K562 (cell line): ENCODE measurements around the gene COLQ. TPM values are rescaled to one million over a fixed set of nuclear protein-coding genes. Genes with fewer than 3 reads are reported as not detected.

Experiments
- ATAC-seq: fragments of 200-7000 bp; cut with Tn5 transposase; 3 replicates; pipeline ENCODE4 v1.9.1; 2020; ENCODE audit warnings: moderate library complexity
- BruUV-seq: library from RNA; stranded (reverse); fragments of 400-500 nt; replicated peaks from 2 replicates; lab custom pipeline; 2021; lab: Mats Ljungman, UMichigan
- CTCF ChIA-PET: fragments of 300-600 bp; formaldehyde crosslinking; extraction: SDS; loops from one replicate; lab custom pipeline; 2021; ENCODE audit warnings: low intra/inter-chr PET ratio; lab: Yijun Ruan, JAX
- POLR2A ChIA-PET: fragments of 300-600, 350-650 bp; sonication (Branson Sonifier 250); formaldehyde crosslinking; extraction: SDS; loops from one replicate; lab custom pipeline; 2021; ENCODE audit warnings: antibody characterized with exemption, inconsistent platforms; lab: Yijun Ruan, JAX
- DNase-seq, 4 experiments: peaks; one replicate each; pipeline versions ENCODE4 v3.0.0 to v3.0.0-alpha.2; 2011 to 2018; ENCODE audit warnings: low spot score in 3 of 4, mixed read lengths in 3 of 4; ENCODE audit errors: extremely low read depth in 1 of 4
- FAIRE-seq: peaks from 2 replicates; lab custom pipeline; 2011; peaks lifted over from hg19 to GRCh38; lab: Jason Lieb, UNC
- H2AFZ ChIP-seq: 2 replicates; pipeline ENCODE4 v1.6.0; 2011; ENCODE audit warnings: low read depth, low read length, control low read depth, inconsistent platforms
- H3K27ac ChIP-seq: fragments of 200-600 bp; 3 replicates; pipeline ENCODE4 v1.8.0; 2011; ENCODE audit warnings: low read depth, mild to moderate bottlenecking, control low read depth, inconsistent platforms, low read length, moderate library complexity, mixed read lengths; ENCODE audit errors: extremely low read depth
- H3K27me3 ChIP-seq, 2 experiments: fragments of 300-600 bp in 1 of 2; 2 replicates in 1 of 2; 3 replicates in 1 of 2; pipeline versions ENCODE4 v1.6.0 to v1.8.0; 2011; ENCODE audit warnings: inconsistent platforms in 2 of 2, low read length in 2 of 2, mild to moderate bottlenecking in 1 of 2, mixed read lengths in 1 of 2, moderate library complexity in 1 of 2; ENCODE audit not compliant: control insufficient read depth in 2 of 2, insufficient read depth in 2 of 2
- H3K36me3 ChIP-seq: fragments of 300-600 bp; 3 replicates; pipeline ENCODE4 v1.8.0; 2011; ENCODE audit warnings: mild to moderate bottlenecking, low read length, inconsistent platforms; ENCODE audit not compliant: control insufficient read depth, insufficient read depth
- H3K4me1 ChIP-seq, 2 experiments: fragments of 200-600 bp in 1 of 2; replicated peaks in 1 of 2; 2 replicates in 1 of 2; 3 replicates in 1 of 2; pipeline versions ENCODE4 v1.5.1 to v1.8.0; 2011; ENCODE audit warnings: inconsistent platforms in 2 of 2, low read length in 2 of 2, mild to moderate bottlenecking in 1 of 2, mixed read lengths in 1 of 2, moderate library complexity in 1 of 2; ENCODE audit not compliant: control insufficient read depth in 2 of 2, insufficient read depth in 2 of 2
- H3K4me2 ChIP-seq: 2 replicates; pipeline ENCODE4 v1.6.1; 2011; ENCODE audit warnings: low read length, control low read depth, inconsistent platforms, mixed read lengths; ENCODE audit not compliant: insufficient read depth
- H3K4me3 ChIP-seq: fragments of 200-600 bp; sonication (generic), shearing (Covaris generic); 2 replicates; pipeline ENCODE4 v1.5.1; 2016; ENCODE audit warnings: control low read depth, inconsistent platforms
- H3K79me2 ChIP-seq: fragments of 200-600 bp; 3 replicates; pipeline ENCODE4 v1.8.0; 2011; ENCODE audit warnings: low read length, inconsistent platforms; ENCODE audit not compliant: control insufficient read depth, insufficient read depth
- H3K9ac ChIP-seq, 2 experiments: 2 replicates each; pipeline versions ENCODE4 v1.6.0 to v1.6.1; 2011; ENCODE audit warnings: low read depth in 2 of 2, low read length in 2 of 2, control low read depth in 1 of 2, inconsistent platforms in 1 of 2, mild to moderate bottlenecking in 1 of 2, mixed read lengths in 1 of 2; ENCODE audit not compliant: insufficient read depth in 1 of 2
- H3K9me1 ChIP-seq: one replicate; pipeline ENCODE4 v1.6.0; 2011; ENCODE audit warnings: inconsistent platforms, mild to moderate bottlenecking, low read length, moderate library complexity; ENCODE audit not compliant: control insufficient read depth, insufficient read depth
- H3K9me3 ChIP-seq: replicated peaks from 2 replicates; pipeline ENCODE4 v1.5.1; 2011; ENCODE audit warnings: low read depth, low read length, inconsistent platforms; ENCODE audit not compliant: control insufficient read depth, insufficient read depth
- H4K20me1 ChIP-seq: replicated peaks from 2 replicates; pipeline ENCODE4 v1.6.1; 2011; ENCODE audit warnings: low read length, inconsistent platforms, mixed read lengths; ENCODE audit not compliant: control insufficient read depth, insufficient read depth
- EP400 ChIP-seq: fragments of 450-650 bp; IDR thresholded peaks from 2 replicates; pipeline ENCODE4 v1.6.1; 2017; ENCODE audit warnings: antibody characterized with exemption, mild to moderate bottlenecking, moderate library complexity
- ESRRA ChIP-seq: fragments of 450-650 bp; IDR thresholded peaks from 2 replicates; pipeline ENCODE4 v1.6.1; 2014; ENCODE audit warnings: low read depth, mild to moderate bottlenecking, moderate library complexity, borderline replicate concordance
- ETV1 ChIP-seq: fragments of 450-650 bp; conservative IDR thresholded peaks from 2 replicates; pipeline ENCODE4 v1.6.1; 2016; ENCODE audit warnings: missing genetic modification characterization, control low read depth, low read depth, missing compliant biosample characterization
- FOXK2 ChIP-seq, 2 experiments: fragments of 450-650 bp; IDR thresholded peaks in 1 of 2; conservative IDR thresholded peaks in 1 of 2; 2 replicates each; pipeline ENCODE4 v1.6.1; 2016; ENCODE audit warnings: low read depth in 2 of 2, mild to moderate bottlenecking in 1 of 2
- HMBOX1 ChIP-seq: sonication (generic); IDR thresholded peaks from 2 replicates; pipeline ENCODE4 v1.6.1; 2016
- MLX ChIP-seq, 2 experiments: fragments of 450-650 bp in 1 of 2; sonication (generic) in 1 of 2; formaldehyde crosslinking; conservative IDR thresholded peaks; 2 replicates each; pipeline versions ENCODE4 v1.4.0 to v1.8.1; 2020 to 2022; ENCODE audit warnings: mild to moderate bottlenecking in 1 of 2, missing genetic modification reagents in 1 of 2
- ZNF431 ChIP-seq: sonication (generic); formaldehyde crosslinking; IDR thresholded peaks from 2 replicates; pipeline ENCODE4 v1.8.0; 2022; ENCODE audit warnings: mild to moderate bottlenecking, missing genetic modification reagents
- ZNF717 ChIP-seq: fragments of 250-450 bp; sonication (Bioruptor Pico); IDR thresholded peaks from 2 replicates; pipeline ENCODE4 v1.5.0; 2021
- WGBS: fragments of 100-300 bp; shearing (Covaris generic); methylation state at CpG from one replicate; pipeline ENCODE4 v1.1.6; 2016; ENCODE audit warnings: low coverage, mixed read lengths; ENCODE audit not compliant: insufficient coverage; ENCODE audit errors: missing lambda C conversion rate; 5-methylcytosine and 5-hydroxymethylcytosine counted together
- in situ Hi-C: fragments of 300-500 bp; cut with MboI; formaldehyde crosslinking; loops from 4 replicates; pipeline ENCODE4 v1.15.0; 2018; ENCODE audit warnings: inconsistent platforms, mixed read lengths
- intact Hi-C: fragments of 100-400 bp; cut with micrococcal nuclease; formaldehyde crosslinking; loops from 2 replicates; pipeline ENCODE4 v1.14.2; 2022
- polyA plus RNA-seq, 8 experiments: library from polyadenylated mRNA; depleted of rRNA in 4 of 8; stranded (reverse) in 5 of 8; unstranded in 3 of 8; fragments of >200 nt; fragmentation: Nextera tagmentation in 2 of 8; fragmentation: Illumina TruSeq in 1 of 8; extraction: Ambion mirVana in 2 of 8; extraction: Trizol in 1 of 8; gene quantifications; 2 replicates each; pipeline versions ENCODE4 v1.2.1 to v1.2.3, GENCODE V29; 2011 to 2014; ENCODE audit warnings: inconsistent platforms in 1 of 8, missing spikeins in 1 of 8
- total RNA-seq, 7 experiments: library from RNA; depleted of rRNA in 6 of 7; stranded (reverse); fragments of >200 nt in 6 of 7; fragmentation: Illumina TruSeq in 2 of 7; extraction: Trizol in 2 of 7; gene quantifications; 2 replicates each; pipeline versions ENCODE4 v1.2.1 to v1.2.3, GENCODE V29; 2011 to 2021; ENCODE audit warnings: low replicate concordance in 1 of 7

The COLQ gene
- total and polyA plus RNA-seq, 9 of the 15 experiments (the other 6 are each of a cell fraction or from before 2014, with no cell fraction given): 0.04 to 0.36 (median 0.27) TPM; not detected in 4

- H3K9ac ChIP-seq: no peak overlapping the region
- no peaks in the 10 kb centered on the region for H3K79me2 ChIP-seq
- H4K20me1 ChIP-seq: no peaks in the 10 kb centered on the region
- DNase-seq (no peak), FAIRE-seq (no peak)
- no peak overlapping the region for H3K27ac ChIP-seq
- H3K4me3 ChIP-seq: no peak overlapping the region
- POLR2A ChIA-PET: no interaction called here
- 14% methylated on average over 3 of the region's 3 CpGs for WGBS
- H3K9me3 ChIP-seq: no peaks in the 10 kb centered on the region
- intact Hi-C loops: no loop called here
- CTCF ChIA-PET: no interaction called here
- H3K9me1 ChIP-seq: no peaks in the 10 kb centered on the region
- H3K4me2 ChIP-seq: no peak overlapping the region
- in situ Hi-C loops: loop anchor here (5.0 kb wide), 1 partner anchor 436 kb away; no protein-coding TSS in a partner anchor
- no peak for TF ChIP-seq HMBOX1
- peak; percentile 90 for TF ChIP-seq ESRRA
- TF ChIP-seq, all 486 proteins: peak for 1
- Histone ChIP-seq H3K4me1 (peaks cover 0 to 8% of the 10 kb centered on the region in 2 experiments; a peak in 2 of 5 replicates), H2AFZ (no peak overlapping the region), H3K36me3 (no peaks in the 10 kb centered on the region), H3K27me3 (no peaks in the 10 kb centered on the region)
- ATAC-seq: no peak
- BruUV-seq: no TSS peak
Observed at GRCh38 chr3:15553749-15554148, 32.2 kb upstream of the COLQ start.

GRCh38 chr3:15551902-15552301, 30.4 kb upstream of the COLQ start:
- Histone ChIP-seq H2AFZ (no peak overlapping the region), H3K4me2 (no peak overlapping the region), H3K4me3 (no peak overlapping the region), H3K79me2 (no peaks in the 10 kb centered on the region), H3K27ac (no peak overlapping the region), H3K9me1 (no peaks in the 10 kb centered on the region), H3K36me3 (no peaks in the 10 kb centered on the region), H4K20me1 (no peaks in the 10 kb centered on the region), H3K9me3 (no peaks in the 10 kb centered on the region), H3K4me1 (peaks cover 0 to 6% of the 10 kb centered on the region in 2 experiments; a peak in 2 of 5 replicates), H3K9ac (no peak overlapping the region), H3K27me3 (no peaks in the 10 kb centered on the region)
- DNase-seq: no peak
- ChIA-PET POLR2A (no interaction called here), CTCF (no interaction called here)
- TF ChIP-seq FOXK2 (conservative IDR thresholded peaks at IDR 0.05 in 1 of 2, IDR thresholded peaks at IDR 0.05 in 1 of 2; ENCODE audit: low read depth in 2 of 2): no peak
- TF ChIP-seq ETV1 (tag): no peak
- TF ChIP-seq EP400: no peak
- TF ChIP-seq MLX (CRISPR knock-in tag; conservative IDR thresholded peaks at IDR 0.05): no peak
- no peak for TF ChIP-seq ZNF431 (CRISPR knock-in tag)
- TF ChIP-seq ZNF717: no peak
- ATAC-seq: no peak
- FAIRE-seq: no peak
- no TSS peak for BruUV-seq
- in situ Hi-C loops (loop anchor here (5.0 kb wide), 1 partner anchor 435 kb away; no protein-coding TSS in a partner anchor), intact Hi-C loops (no loop called here)
- 18% methylated on average over 1 of the region's 1 CpG for WGBS
